HG02610 (cell line): Measurements from ENCODE around the gene LRRC49.

Experiments
- ATAC-seq: cut with Tn5 transposase; IDR thresholded peaks from one replicate; pipeline ENCODE4 v1.9.1; 2021; ENCODE audit warnings: mild to moderate bottlenecking, moderate library complexity; ENCODE audit not compliant: unreplicated experiment

The LRRC49 gene

GRCh38 chr15:71048913-71049675 lies 156.5 kb downstream of the LRRC49 start:
- ATAC-seq = no peak

- ATAC-seq = no peak
Measured at GRCh38 chr15:71049706-71050422, 157.2 kb downstream of the LRRC49 start.

- no peak for ATAC-seq
Measured at GRCh38 chr15:71050461-71050860, 157.8 kb downstream of the LRRC49 start.

- no peak for ATAC-seq
Measured at GRCh38 chr15:71051539-71051938, 158.9 kb downstream of the LRRC49 start.

GRCh38 chr15:71052356-71052755 lies 159.7 kb downstream of the LRRC49 start:
- no peak for ATAC-seq

- ATAC-seq = no peak
Measured at GRCh38 chr15:71054286-71054952, 161.8 kb downstream of the LRRC49 start.

- no peak for ATAC-seq
Measured at GRCh38 chr15:71055461-71055860, 162.8 kb downstream of the LRRC49 start.

GRCh38 chr15:71056111-71056510 lies 163.5 kb downstream of the LRRC49 start:
- ATAC-seq = no peak

GRCh38 chr15:71057143-71057542 lies 164.5 kb downstream of the LRRC49 start:
- no peak for ATAC-seq

GRCh38 chr15:71057581-71057980 lies 165.0 kb downstream of the LRRC49 start:
- ATAC-seq = no peak

- ATAC-seq = no peak
Measured at GRCh38 chr15:71060983-71061382, 168.4 kb downstream of the LRRC49 start.

- no peak for ATAC-seq
Measured at GRCh38 chr15:71066983-71067382, 174.4 kb downstream of the LRRC49 start.

- ATAC-seq = no peak
Measured at GRCh38 chr15:71069693-71070092, 177.1 kb downstream of the LRRC49 start.

- ATAC-seq = no peak
Measured at GRCh38 chr15:71071529-71071928, 178.9 kb downstream of the LRRC49 start.

- no peak for ATAC-seq
Measured at GRCh38 chr15:71072423-71072822, 179.8 kb downstream of the LRRC49 start.

- ATAC-seq = no peak
Measured at GRCh38 chr15:71078506-71079207, 186.0 kb downstream of the LRRC49 start.

GRCh38 chr15:71079208-71080044 lies 186.8 kb downstream of the LRRC49 start:
- ATAC-seq = no peak

- no peak for ATAC-seq
Measured at GRCh38 chr15:71080166-71080565, 187.5 kb downstream of the LRRC49 start.

- ATAC-seq = no peak
Measured at GRCh38 chr15:71080705-71081104, 188.1 kb downstream of the LRRC49 start.

GRCh38 chr15:71082803-71083202 lies 190.2 kb downstream of the LRRC49 start:
- no peak for ATAC-seq
